ENCODE results near the gene MEG3. TPM values are rescaled to one million over a fixed set of nuclear protein-coding genes. Genes with fewer than 3 reads are reported as not detected.

Gene MEG3
- total and polyA plus RNA-seq, 2 donors (not counting 3 experiments of a cell fraction or from before 2014, with no cell fraction given), result 378 to 508 TPM

GRCh38 chr14:100819453-100819828 is 6.5 kb upstream of the MEG3 start:
- H3K9ac ChIP-seq (replicated peaks; ENCODE audit: extremely low read depth, insufficient read depth, low read length), result no peak overlapping the region
- no peaks in the 10 kb centered on the region for H3K27me3 ChIP-seq (ENCODE audit: control insufficient read depth in 2 of 2, insufficient read depth in 2 of 2, low read length in 2 of 2)
- dilution Hi-C loops (cut with MboI; ENCODE audit: extremely low pct_ligation_motif_present, low sequenced_read_pairs), result no loop called here
- POLR2A ChIA-PET, result no interaction called here
- no peak for DNase-seq (ENCODE audit: low read depth, low spot score)
- H3K79me2 ChIP-seq (ENCODE audit: control insufficient read depth, insufficient read depth, low read length), result no peaks in the 10 kb centered on the region
- no peak overlapping the region for H3K27ac ChIP-seq (ENCODE audit: insufficient read depth, low read depth, low read length)
- intact Hi-C loops (cut with micrococcal nuclease), result loop anchor here (5.0 kb wide), 1 partner anchor 107 kb away; no protein-coding TSS in a partner anchor
- H3K9me3 ChIP-seq (replicated peaks; ENCODE audit: control insufficient read depth, insufficient read depth, low read length), result no peaks in the 10 kb centered on the region
- CTCF ChIA-PET, result no interaction called here
- H3K36me3 ChIP-seq (ENCODE audit: control insufficient read depth in 2 of 2, extremely low read depth in 1 of 2, insufficient read depth in 2 of 2, low read length in 2 of 2), result no peaks in the 10 kb centered on the region
- no peak overlapping the region for H3K4me3 ChIP-seq (replicated peaks in 1 of 3; ENCODE audit: insufficient read depth in 1 of 3, low read depth in 1 of 3, low read length in 3 of 3)
- H3K4me1 ChIP-seq (ENCODE audit: control insufficient read depth, extremely low read depth, insufficient read depth, low read length), result peaks cover 9% of the 10 kb centered on the region
- no TSS peak for BruUV-seq (replicated peaks)
- no peaks in the 10 kb centered on the region for H3K9me1 ChIP-seq (replicated peaks; ENCODE audit: control insufficient read depth, extremely low read depth, insufficient read depth, low read length)
- H3K4me2 ChIP-seq (ENCODE audit: insufficient read depth, low read length), result no peak overlapping the region
- TF ChIP-seq MAX (IDR thresholded peaks at IDR 0.05; ENCODE audit: insufficient read depth, insufficient read length), result no peak
- no peaks in the 10 kb centered on the region for H4K20me1 ChIP-seq (replicated peaks; ENCODE audit: control insufficient read depth, extremely low read depth, insufficient read depth, low read length)
- no peak for FAIRE-seq
- H2AFZ ChIP-seq (ENCODE audit: low read depth, low read length), result no peak overlapping the region

GRCh38 chr14:100819829-100820475 is 6.0 kb upstream of the MEG3 start:
- Histone ChIP-seq H3K9ac (replicated peaks; ENCODE audit: extremely low read depth, insufficient read depth, low read length) (no peak overlapping the region), H2AFZ (ENCODE audit: low read depth, low read length) (no peak overlapping the region), H3K27ac (ENCODE audit: insufficient read depth, low read depth, low read length) (no peak overlapping the region), H3K79me2 (ENCODE audit: control insufficient read depth, insufficient read depth, low read length) (no peaks in the 10 kb centered on the region), H3K9me1 (replicated peaks; ENCODE audit: control insufficient read depth, extremely low read depth, insufficient read depth, low read length) (no peaks in the 10 kb centered on the region), H3K36me3 (ENCODE audit: control insufficient read depth in 2 of 2, extremely low read depth in 1 of 2, insufficient read depth in 2 of 2, low read length in 2 of 2) (no peaks in the 10 kb centered on the region), H3K4me3 (replicated peaks in 1 of 3; ENCODE audit: insufficient read depth in 1 of 3, low read depth in 1 of 3, low read length in 3 of 3) (no peak overlapping the region), H3K4me1 (ENCODE audit: control insufficient read depth, extremely low read depth, insufficient read depth, low read length) (peaks cover 9% of the 10 kb centered on the region), H3K27me3 (ENCODE audit: control insufficient read depth in 2 of 2, insufficient read depth in 2 of 2, low read length in 2 of 2) (peaks cover 0 to 1% of the 10 kb centered on the region in 2 experiments), H3K9me3 (replicated peaks; ENCODE audit: control insufficient read depth, insufficient read depth, low read length) (no peaks in the 10 kb centered on the region), H4K20me1 (replicated peaks; ENCODE audit: control insufficient read depth, extremely low read depth, insufficient read depth, low read length) (no peaks in the 10 kb centered on the region), H3K4me2 (ENCODE audit: insufficient read depth, low read length) (no peak overlapping the region)
- DNase-seq (ENCODE audit: low read depth, low spot score) (no peak), FAIRE-seq (no peak)
- intact Hi-C loops (cut with micrococcal nuclease), result loop anchor here (5.0 kb wide), 1 partner anchor 108 kb away; no protein-coding TSS in a partner anchor
- dilution Hi-C loops (cut with MboI; ENCODE audit: extremely low pct_ligation_motif_present, low sequenced_read_pairs), result no loop called here
- no TSS peak for BruUV-seq (replicated peaks)
- POLR2A ChIA-PET, result no interaction called here
- TF ChIP-seq CTCF (IDR thresholded peaks at IDR 0.05; ENCODE audit: extremely low read depth in 1 of 2, insufficient read depth in 1 of 2, low read depth in 1 of 2, low read length in 2 of 2), result no peak
- TF ChIP-seq FOS (IDR thresholded peaks at IDR 0.05; ENCODE audit: borderline replicate concordance, insufficient read depth, low read length), result no peak
- no peak for TF ChIP-seq GATA2 (IDR thresholded peaks at IDR 0.05; ENCODE audit: insufficient read depth, insufficient read length, low read depth, low read length)
- TF ChIP-seq EZH2 (IDR thresholded peaks at IDR 0.05; ENCODE audit: borderline replicate concordance, low read depth, low read length, severe bottlenecking), result no peak
- no peak for TF ChIP-seq MYC (IDR thresholded peaks at IDR 0.05; ENCODE audit: low read depth, low read length)
- no peak for TF ChIP-seq MAX (IDR thresholded peaks at IDR 0.05; ENCODE audit: insufficient read depth, insufficient read length)
- CTCF ChIA-PET, result interaction anchor here (1.0 kb wide), 1 partner anchor 110 kb away, joined by 3 read pairs; no protein-coding TSS in a partner anchor
